GDM1 (cell line): ENCODE measurements around the gene JCAD.
"Not testable (repeated sequence)": the region's sequence is repeated elsewhere in the genome, so short reads cannot be mapped to it uniquely, and the experiment has no call there.

ENCODE experiments used
- DNase-seq: peaks from one replicate; lab custom pipeline; 2025; lab: John Stamatoyannopoulos, UW

JCAD gene

DNA sequence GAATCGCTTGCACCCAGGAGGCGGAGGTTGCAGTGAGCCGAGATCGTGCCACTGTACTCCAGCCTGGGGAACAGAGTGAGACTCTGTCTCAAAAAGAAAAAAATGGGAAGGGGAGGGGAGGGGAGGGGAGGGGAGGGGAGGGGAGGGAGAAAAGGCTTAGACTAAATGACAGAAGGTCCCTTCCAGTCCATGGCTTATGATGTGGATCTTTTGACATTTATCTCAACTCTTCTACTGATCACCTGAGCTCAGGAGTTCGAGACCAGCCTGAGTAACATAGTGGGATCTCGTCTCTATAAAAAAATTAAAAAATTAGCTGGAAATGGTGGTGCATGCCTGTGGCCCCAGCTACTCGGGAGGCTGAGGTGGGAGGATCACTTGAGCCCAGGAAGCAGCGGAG, 34.0 kb downstream of the JCAD start:
- not testable (repeated sequence) for DNase-seq

DNA sequence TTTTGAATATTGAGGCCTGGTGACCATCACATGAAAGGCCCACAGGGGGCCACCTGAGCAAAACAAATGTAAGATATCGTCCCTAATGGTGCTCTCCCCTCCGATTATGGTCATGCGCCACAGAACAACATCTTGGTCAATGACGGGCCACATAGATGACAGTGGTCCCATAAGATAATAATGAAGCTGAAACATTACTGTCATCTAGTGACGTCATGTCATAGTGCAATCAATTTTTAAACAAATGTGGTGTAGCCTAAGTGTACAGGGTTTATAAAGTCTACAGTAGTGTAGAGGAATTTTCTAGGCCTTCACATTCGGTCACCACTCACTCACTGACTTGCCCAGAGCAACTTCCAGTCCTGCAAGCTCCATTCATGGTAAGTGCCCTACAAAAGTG, 36.8 kb downstream of the JCAD start:
- no peak for DNase-seq

DNA sequence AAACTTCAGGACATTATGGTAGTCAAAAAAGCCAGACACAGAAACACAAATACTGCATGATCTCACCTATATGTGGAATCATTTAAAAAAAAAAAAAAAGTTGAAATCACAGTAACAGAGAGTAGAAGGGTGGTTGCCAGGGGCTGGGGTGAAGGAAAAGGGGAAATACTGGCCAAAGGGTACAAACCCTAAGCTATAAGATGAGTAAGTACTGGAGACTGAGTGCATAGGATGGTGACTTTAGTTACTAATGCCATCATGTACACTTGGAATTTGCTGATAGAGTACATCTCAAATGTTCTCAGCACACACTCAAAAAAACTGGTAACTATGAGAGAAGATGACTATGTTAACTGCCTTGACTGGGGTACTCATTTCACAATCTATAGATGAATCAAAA, 39.9 kb downstream of the JCAD start:
- DNase-seq, result no peak

DNA sequence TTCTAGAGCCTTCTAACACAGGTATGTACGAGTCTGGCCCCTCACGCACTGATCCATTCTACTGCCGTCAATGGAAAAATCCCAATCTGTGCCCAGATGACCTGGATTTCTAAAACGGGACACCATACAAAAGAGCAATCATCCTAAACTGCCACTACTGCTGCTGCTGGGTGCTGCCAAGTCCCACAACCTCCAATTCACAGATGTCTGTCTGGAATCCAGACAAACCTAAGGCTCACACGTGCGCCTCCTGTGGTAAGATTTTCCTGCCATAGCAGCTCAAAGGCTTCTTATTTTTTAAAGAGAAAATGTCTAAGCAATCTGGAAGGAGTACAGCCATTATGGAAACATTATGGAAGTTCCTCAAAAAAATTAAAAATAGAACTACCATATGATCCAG, 40.9 kb downstream of the JCAD start:
- DNase-seq, result no peak

DNA sequence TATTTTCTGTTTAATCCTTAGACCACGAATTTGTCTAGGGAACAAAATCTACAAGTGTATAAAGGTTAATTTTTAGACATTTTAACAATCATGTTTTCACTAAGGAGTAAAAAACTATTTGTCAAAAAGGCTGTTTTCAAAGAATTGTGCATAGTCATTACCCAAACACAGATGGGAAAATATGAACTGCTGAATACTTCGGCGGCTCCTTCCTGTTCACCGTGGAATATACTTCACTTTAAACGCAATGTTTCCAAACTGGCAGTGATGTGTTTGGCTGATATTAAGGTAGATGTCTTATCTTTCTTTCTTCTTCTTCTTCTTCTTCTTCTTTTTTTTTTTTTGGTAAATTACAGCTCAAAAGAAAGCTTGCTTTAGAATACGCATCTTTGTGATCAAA, 41.4 kb downstream of the JCAD start:
- DNase-seq, result no peak

DNA sequence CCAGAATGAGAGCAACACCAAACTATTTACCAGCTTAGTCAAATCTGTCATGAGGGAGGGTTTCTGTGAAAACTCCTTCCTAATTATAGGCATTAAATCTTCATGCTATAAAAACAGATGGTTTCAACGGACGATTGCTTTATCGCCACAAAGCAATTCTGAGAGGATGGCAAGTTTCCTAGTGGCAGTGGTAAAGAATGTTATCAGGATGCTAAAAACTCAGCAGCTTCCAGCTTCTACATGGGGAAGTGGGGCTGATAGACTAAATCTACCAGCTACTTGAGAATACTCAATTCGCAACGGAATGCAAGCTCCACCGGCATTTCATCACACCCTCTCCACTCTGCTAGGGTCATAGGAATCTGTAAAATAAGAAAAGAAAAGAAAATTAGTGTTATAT, 41.8 kb downstream of the JCAD start:
- no peak for DNase-seq

DNA sequence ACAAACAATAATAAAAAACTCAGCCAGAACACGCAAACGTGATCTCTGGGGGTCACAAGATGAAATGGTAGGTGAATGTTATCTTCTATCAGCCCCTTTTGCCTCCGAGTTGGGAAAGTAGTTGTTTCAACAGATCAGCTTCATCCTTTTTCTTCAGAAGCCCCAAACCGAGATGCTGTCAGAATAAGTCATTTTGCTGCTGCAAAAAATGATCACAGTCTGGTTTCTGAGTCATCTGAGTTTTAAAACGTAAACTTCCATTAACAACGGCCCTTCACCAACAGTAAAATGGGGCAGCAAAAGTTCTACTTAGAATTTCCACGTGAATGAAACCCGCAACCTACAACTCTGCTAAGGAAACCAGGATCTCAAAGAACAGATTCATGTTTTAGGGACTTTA, 44.9 kb downstream of the JCAD start:
- DNase-seq, result no peak

DNA sequence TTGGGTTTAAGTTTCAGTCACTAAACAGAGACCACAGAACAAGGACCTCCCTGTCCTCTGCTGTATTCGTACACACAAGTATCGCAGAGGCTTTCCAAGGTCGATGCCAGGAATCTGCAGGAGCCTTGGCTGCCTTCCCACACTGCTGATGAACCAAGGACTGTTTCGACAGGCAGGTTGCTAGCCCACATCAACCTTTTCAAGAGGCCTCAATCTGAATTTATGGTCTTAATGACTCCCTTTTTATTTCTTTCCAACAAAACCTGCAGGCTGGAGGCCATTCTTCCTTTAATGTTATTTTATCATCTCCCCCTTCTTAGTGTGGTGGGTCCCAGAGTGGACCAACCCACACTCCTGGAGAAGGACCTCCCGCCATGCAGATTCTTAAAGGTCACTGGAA, 45.6 kb downstream of the JCAD start:
- DNase-seq, result no peak

DNA sequence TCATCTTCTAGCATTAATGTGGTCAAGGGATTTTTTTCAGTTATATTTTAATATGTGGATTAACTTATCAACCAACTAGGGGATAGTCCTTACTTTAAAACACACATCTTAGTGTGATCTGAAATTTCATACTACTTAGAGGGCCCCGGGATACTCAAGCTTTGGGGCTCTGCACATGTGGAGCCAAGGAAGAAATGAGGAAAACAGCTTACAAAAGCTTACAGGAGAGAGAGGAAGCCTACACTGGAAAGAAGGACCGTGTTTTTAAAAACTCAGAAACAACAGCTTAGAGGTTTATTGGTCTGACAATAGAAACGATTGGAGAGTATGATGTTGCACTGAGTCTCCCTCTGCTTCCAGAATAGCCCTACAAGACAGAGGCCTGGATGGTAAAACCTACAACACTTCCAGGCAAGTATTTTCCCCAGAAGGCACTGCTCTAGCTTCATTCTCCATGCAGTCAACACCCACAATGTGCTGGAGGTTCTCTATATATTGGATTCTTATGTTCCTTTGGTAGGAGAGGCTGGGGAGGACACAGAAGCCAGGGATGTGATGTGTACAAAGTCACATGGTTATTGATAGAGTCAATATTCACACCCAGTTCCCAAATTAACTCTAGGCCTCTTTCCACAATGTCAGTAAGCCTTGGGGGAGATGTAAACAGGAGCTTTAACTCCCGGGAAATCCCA, 47.3 kb downstream of the JCAD start:
- no peak for DNase-seq

DNA sequence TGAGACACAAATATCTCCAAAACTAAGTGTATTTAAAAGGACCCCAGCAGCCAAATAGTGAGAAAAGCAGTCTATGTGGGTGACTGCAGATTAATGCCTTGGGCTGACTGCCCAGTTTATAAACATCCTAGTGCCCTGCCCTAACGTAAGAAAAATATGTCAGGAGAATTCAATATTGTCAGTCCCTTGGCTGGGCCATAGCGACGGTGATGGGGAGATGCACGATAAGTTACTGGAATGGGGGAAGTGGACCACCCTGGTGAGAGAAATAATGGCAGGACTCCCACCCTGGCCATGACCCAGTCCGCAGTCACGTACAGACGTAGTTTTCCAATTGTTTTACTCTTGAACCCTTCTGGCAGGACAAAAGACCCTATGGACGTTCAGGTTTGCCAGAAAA, 48.0 kb downstream of the JCAD start:
- DNase-seq, result no peak

DNA sequence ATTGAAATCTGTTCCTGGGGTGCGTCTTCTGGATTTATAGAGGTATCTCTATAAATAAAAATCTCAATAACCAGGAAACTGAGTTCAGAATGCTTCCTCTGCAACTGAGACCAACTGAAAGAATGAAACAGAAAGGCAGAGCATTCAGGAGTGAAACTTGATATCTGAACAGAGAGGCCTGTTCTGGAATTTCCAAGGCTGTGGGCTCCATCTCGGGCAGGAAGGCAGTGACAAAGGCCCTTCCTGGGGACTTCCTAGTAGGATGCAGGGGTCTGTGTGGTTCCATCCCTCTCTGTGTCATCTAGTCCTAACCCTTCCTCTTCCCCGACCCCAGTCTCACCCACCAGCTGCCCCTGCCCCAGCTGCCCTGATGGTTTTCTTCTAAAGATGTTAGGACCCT, 52.0 kb downstream of the JCAD start:
- DNase-seq, result no peak

DNA sequence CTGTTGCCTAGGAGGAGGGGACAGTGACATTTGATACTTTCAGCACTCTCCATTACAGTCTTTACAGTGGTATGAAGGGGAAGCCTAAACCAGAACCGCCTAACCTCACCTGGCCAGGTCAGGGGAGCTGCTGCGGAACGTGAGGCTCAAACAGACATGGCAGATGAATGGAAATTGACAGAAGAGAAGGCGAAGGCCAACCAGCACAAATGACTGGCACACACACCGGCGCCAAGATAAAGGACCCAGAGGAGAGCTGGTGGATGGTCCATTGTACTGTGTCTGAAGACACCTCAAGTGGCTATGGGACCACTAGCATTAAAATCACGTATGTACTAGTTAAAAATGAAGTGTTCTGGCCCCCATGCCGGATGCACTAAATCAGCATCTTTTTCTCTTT, 53.0 kb downstream of the JCAD start:
- DNase-seq, result no peak

DNA sequence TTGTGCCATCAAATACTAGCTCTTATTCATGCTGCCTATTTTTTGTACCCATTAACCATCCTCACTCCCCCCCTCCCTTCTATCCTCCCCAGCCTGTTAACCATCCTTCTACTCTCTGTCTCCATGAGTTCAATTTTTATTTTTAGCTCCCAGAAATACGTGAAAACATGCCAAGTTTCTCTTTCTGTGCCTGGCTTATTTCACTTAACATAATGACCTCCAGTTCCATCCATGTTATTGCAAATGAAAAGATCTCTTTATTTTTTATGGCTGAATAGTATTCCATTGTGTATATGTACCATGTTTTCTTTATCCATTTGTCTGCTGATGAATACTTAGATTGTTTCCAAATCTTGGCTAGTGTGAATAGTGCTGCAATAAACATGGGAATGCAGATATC, 54.3 kb downstream of the JCAD start:
- DNase-seq, result not testable (repeated sequence)

DNA sequence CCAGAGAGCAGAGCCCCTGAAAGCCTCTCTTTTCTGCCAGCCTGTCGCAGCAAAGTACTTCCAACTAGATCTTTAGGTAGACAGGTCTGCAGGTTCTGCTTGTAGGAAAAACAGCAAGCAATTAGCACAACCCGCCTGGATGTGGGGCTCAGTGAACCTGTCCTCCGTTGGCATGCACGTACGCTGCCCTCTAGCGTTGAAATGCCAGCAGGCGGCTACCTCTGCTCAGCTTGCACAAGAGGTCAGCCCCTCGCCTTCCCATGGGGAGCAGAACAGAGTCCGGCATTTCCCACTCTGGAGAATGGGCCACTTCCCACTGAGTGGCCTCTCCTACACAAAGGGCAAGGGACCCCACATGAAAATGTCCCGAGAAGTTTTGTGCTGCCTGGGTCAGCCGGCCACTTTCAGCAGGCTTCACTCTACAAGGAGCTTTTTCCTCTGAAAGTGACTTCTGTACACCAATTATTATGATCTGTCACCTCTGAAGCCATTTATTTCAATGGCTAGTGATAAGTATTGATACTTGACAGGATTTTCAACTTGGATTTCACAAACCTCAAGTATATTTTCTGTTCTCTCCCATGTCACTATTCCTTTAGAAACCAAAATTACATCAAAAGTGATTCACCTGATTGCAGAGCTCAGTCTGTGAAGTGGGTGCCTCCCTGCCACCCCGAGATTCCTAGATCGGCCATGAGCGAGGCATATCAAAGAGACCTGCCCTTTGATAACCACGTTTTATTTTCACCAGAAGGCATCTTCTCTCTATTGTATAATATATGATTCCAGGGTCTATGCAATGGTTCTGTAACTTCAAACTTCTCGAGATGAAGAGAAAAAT, 56.7 kb downstream of the JCAD start:
- DNase-seq, result peak; percentile 67

DNA sequence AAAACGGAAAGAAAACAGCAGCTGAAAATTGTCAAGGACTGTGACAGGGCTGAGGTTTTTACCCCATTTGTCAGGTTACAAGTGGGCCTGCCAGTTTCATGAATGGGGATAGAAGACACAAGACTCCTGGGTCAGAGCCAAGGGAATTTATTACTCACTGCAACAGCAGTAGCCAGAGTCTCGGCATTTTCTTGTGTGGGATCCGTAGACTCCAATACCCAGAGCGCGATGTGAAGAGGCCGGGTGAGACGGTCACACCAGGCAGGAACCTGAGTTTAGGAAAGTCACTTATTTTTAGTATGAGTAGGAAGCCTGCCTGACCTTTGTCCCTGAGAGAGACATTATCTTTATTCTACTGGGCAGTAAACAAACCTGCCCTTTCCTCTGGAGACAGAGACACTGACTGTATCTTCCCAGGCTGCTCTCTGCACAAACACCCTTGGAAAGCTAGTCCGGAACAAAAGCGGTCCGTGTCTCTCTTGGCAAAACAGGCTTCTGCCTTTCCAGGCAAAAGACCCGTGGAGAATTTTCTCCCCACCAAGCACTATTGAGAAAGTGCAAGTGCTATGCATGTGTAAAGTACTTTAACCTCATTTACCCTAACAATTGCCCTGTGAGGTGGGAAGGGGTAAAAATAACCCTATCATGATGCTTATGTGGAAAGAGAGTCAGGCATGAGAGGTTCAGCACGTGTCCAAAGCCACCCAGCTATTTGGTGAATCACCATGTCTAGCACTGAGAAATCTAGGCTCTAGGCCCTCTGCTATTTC, 58.4 kb downstream of the JCAD start:
- DNase-seq, result no peak

DNA sequence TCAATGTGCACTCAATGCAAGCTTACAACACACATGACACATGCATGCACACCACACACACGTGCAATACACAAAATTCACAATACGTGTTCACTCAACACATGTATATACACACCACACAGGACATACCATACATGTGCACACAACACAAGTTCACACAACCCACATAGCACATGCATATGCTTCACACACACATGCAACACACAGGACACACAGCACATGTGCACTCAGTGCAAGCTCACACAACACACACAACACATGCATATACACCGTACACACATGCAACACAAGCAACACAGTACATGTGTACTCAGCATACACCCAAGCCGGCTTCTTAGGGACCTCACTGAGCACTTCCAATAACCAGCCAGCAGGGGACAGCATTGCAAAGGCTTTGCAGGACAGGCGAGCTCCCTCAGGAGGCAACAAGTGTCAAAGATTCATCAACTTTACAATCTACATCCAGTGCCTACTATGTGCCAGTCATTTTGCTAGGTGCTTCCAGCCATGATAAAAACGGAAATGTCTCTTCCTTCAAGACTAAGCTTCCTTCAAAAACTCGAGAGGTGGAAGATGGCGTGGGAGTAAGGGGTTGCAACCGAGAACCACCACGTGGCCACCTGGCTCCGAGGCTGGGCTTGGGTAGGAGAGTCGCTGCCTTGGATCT, 61.1 kb downstream of the JCAD start:
- DNase-seq, result peak; percentile 68

DNA sequence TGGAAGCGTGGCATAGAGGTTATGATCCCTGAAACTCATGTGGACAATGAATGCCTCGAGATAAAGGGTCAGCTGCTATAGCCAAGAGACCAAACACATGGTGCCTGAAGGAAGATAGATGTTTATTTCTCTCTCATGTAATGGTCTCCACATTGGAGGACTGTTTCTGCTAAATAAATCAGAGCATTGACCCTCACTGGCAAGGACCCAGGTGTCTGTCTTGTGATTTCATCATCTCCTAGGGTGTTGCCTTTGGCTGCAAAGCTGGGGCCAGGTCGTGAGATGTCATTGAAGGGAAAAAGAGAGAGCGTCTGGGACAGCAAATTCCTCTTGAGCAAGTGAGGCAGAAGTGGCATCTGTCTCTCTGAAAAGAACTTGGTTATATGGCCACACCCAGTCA, 64.6 kb downstream of the JCAD start:
- DNase-seq, result no peak

DNA sequence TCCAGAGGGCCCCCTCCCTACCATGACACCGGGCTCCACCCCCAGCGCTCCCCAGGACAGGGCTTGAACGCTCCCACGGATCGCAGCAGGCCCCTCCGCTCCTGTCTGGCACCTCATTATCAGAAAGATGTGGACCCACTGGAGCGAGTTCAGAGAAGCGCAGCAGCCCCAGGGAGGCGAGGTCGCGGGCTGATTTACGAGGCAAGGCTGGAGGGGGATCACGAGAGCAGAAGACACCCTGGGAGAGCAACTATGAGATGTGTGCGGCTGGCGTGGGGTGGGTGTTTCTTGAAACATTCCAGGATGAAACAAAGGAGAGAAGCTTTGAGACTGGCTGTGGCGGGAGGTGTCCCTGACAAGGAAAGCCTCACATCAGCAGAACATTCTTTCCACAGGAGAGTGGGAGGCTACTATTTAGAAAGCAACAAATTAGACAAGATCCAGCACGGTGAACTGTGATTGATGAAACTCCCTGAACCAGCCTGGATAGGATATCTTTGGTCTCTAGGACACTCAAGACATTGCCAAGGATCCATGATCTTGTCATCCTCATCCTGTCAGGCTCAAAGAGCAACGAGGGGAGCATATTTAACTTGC, 66.0 kb downstream of the JCAD start:
- DNase-seq, result no peak

DNA sequence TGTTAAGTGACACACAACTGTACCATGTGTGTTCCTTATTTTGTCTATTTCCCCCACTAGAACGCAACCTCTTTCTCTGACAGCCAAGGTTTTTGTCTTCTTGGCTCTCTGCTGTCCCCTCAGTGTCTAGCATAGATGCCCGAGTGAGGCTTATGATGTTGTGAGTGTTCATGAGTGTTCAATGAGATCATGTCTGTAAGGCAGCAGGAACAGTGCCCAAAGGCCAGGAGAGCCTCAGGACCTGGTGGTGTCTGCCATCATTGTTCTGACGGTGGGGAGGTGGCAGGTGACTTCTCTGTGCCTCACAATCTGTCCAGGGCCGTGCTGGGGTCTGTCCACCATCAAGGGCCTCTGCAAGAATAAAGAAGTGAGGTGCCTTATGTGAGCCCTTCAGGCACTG, 66.5 kb downstream of the JCAD start:
- no peak for DNase-seq

DNA sequence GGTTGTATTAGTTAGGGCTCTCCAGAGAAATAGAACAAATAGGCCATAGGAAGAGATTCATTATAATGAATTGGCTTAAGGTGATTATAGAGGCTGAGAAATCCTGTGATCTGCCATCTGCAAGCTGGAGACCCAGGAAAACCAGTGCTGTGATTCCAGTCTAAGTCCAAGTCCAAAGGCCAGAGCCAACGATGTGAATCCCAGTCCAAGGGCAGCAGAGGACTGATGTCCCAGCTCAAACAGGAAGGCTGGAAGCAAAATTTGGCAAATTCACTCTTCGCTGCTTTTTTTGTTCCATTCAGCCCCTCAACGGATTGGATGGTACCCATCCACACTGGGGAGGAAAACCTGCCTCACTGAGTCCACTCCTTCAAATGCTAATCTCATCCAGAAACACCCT, 68.0 kb downstream of the JCAD start:
- DNase-seq, result no peak

DNA sequence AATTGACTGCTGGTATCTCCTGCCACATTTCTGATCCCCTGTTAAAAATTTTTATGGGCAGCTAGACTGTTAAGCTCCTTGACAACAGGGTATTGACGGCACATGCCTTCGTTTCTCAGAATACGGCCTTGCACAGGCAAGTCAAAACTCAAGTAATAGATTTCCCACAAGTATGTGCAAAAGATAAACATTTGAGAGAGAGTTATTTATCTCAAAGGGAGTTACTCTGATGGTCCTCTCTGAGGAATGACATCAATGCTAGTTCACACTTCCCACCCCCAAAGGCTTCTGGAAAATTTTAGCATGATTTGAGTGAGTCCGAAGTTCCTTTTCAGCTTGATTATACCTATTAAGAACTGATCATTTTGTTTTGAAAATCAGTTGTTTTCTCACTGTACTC, 71.9 kb downstream of the JCAD start:
- no peak for DNase-seq
